GM21717 (cell line): ENCODE measurements around the gene MANSC4.
"Not testable (repeated sequence)": the region's sequence is repeated elsewhere in the genome, so short reads cannot be mapped to it uniquely, and the experiment has no call there.

Experiments used
- ATAC-seq: cut with Tn5 transposase; IDR thresholded peaks from one replicate; pipeline ENCODE4 v1.9.1; 2021; ENCODE audit warnings: mild to moderate bottlenecking, moderate library complexity; ENCODE audit not compliant: unreplicated experiment

The MANSC4 gene

DNA sequence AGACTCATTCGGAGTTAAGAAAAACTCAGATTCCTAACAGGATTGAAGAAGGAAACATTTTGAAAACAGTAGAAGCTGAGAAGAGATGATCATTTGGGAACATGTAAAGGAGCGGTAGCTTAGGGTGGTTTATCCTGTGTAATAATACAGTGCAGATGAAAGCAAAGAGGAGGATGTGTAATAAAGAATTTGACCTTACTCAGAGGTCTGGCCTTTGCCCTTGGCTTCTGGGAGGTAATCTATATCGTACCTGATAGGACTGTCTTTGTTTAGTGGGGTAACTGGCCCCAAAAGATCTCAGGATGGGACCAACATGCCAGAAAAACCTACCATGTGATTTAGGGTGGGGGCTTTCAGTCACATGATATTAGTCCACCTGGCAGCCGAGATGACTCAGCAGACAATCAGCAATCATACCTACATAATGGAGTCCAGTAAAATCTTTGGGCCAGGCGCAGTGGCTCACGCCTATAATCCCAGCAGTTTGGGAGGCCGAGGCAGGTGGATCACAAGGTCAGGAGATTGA, 23.3 kb downstream of the MANSC4 start:
- ATAC-seq: no peak

DNA sequence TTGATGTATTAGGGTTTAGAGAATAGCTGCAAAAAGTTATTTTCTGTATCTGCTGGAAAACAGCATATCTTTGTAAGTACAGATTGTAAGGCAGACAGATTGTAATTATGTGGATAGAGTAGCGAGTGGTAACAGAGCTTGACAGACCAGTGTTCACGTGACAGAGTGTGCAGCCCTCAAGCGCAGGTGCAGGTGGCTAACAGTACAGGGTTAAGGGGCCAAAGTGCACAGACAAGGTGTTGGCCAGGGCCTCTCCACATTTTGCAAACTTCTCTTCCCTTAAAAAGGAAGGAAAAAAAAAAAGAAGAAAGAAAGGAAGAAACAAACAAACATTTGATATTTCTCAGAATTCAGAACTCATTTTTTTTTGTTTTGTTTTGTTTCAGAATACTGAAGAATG, 25.2 kb downstream of the MANSC4 start:
- ATAC-seq: no peak

DNA sequence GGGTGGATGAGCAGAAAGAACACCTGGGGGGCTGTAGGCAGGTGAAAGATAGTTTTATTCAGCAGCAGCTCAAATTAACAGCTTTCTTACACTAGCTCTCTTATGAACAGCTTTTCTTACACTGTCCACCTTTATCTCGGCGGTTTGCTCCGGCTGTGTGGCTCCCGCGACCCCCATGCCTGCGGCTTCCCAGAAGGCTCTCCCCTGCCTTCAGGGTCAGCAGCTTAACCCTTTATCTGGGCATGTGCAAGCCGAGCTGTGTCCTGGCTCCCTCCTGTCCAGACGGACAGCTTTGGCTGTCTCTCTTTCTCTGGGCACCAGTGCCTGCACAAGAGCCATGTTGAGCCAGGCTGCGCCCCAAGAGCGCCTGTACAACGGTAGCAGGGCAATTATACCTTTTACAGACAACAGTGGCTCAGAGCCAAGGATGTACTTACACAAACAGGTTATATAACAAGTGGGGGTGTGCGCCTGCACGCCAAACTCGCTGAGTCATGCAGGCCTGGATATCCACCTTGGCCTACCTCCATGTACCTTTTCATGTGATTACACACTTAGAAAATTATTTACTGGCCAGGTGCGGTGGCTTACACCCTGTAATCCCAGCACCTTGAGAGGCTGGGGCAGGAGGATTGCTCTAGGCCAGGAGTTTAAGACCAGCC, 28.5 kb downstream of the MANSC4 start:
- no peak for ATAC-seq

DNA sequence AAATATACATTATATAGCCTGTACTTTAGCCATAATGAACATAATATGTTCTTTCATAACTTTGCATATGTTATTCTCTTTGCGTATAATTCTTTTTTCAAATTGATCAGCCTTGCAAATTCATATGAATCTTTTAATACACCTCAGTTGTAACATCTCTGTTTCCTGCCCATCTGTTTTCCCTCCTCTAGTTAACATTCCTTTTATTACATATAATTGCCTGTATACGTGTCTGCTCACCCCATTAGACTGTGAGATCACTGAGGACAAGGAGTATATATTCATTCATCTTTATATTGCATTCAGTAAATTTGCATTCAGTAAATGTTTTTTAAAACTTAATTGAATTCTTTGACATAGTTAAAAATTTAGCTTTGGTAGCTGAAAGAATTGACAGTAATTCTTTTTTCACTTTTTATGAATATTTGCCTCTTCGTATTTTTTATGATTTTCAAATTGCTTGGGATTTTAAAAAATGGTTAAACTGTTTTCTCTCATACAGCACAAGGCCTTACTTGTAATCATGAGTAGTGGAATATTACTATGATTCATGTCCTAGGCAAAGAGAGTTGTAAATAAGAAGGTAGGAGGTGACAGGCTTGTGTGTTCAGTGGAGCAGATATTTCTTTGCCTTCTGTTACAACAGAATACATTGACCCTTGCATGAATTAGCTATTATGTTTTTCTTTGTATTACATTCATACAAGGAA, 32.8 kb downstream of the MANSC4 start:
- no peak for ATAC-seq

DNA sequence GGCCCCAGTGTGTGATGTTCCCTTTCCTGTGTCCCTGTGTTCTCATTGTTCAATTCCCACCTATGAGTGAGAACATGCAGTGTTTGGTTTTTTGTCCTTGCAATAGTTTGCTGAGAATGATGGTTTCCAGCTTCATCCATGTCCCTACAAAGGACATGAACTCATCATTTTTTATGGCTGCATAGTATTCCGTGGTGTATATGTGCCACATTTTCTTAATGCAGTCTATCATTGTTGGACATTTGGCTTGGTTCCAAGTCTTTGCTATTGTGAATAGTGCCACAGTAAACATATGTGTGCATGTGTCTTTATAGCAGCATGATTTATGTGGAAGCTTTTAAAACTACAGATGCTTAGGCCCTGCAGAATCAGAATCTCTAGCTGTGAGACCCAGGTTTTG, 34.3 kb downstream of the MANSC4 start:
- not testable (repeated sequence) for ATAC-seq

DNA sequence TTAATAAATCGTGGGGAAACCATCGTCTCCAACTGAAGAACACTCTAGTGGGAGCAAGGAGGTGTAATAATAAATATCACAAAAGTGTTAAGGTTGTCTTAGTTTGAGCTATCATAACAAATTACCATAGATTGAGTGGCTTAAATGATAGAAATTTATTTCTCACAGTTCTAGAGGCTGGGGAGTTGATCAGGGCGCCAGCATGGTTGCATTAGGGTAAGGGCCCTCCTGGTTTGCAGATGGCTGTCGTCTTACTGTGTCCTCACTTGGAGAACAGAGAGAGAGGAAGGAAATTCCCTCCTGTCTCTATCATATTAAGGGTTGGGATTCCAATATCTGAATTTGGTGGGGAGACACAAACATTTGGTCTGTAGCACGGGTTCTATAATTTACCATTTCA, 36.4 kb downstream of the MANSC4 start:
- ATAC-seq: no peak

DNA sequence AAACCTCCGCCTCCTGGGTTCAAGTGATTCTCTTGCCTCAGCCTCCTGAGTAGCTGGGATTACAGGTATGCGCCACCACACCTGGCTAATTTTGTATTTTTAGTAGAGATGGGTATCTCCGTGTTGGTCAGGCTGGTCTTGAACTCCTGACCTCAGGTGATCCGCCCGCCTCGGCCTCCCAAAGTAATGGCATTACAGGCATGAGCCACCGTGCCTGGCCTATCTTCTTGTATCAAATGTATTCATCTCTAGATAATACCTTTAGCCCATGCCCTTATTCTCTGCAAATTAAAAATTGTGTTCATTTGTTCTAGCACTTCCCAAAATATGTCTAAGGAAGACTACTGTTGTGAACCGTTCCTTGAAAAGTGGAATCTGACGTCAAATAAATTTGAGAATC, 45.7 kb downstream of the MANSC4 start:
- ATAC-seq: not testable (repeated sequence)

DNA sequence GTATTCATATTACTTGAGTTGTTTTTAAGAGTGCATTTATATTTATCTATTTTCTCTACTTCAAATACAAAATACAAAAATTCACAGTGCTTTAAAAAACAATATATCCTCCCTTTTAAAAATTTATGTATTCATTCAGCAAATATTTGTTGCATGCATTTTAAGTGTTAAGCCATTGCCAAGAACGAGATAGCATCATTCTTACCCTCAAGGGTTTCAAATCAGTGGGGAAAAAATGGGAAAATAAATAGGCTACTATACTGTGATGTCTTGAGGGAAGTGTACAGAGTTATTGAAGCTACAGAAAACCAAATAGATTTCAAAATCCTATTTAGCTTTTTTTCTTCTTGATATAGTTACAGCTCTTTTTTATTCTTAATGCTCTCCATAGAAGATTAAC, 46.2 kb downstream of the MANSC4 start:
- no peak for ATAC-seq

DNA sequence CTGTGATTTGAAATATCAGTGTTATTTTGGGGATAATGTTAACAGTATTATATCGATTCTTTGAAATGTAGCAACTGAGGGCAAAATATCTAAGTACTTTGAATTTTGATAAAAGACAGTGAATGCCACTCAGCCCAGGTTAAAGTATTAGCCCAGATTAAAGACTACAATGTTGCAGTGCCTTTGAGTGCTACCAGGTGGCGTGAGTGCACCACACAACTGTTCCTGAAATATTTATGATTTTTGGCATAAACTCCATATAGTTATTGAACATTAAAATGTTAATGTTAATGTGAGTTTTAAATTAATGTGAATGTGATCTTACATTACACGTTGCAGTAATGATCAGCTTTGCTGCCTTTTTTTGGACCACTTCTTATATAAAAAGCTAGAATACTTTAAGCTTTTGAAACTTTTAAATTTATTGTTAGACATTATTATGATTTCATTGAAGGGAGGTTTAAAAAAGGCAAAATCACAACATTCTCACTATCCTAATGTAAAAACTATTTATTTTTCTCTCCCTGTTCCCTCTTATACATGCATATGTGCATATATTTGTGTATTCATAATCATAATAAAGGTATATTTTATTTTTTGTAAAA, 46.9 kb downstream of the MANSC4 start:
- peak; percentile 50 for ATAC-seq

DNA sequence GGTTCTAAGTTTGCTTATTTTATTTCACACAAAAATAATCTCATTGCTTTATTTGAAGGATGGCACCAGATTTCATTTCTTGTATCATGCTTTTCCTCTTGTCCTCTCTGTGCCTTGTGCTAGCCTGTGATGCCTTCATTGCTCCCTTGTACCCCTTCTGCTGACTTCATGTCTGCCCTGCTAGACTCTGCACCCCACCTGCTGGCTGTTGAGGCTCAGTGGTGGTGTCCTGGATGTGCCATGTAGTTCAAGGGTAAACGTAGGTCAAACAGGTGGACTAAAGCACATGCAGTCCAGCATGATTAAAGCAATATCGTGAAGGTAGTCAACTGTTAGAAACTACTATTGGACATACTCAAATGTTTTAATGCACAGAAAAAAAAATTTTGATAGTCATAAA, 47.8 kb downstream of the MANSC4 start:
- ATAC-seq: no peak

DNA sequence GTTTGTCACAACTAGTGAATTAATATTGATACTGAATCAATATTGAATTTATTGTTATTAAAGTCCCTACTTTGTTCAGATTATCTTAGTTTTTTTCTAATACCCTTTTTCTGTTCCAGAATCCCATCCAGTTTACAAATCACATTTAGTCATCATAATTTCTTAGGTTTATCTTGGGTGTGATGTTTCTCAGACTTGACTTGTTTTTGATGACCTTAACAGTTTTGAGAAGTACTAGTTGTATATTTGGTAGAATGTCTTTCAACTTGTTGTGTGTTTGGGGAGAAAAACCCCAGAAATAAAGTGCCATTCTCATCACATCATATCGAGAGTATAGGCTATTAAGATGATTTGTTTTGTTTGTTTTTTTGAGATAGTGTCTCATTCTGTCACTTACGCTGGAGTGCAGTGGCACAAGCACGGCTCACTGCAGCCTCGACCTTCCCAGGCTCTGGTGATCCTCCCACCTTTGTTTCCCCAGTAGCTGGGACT, 49.9 kb downstream of the MANSC4 start:
- ATAC-seq: no peak

DNA sequence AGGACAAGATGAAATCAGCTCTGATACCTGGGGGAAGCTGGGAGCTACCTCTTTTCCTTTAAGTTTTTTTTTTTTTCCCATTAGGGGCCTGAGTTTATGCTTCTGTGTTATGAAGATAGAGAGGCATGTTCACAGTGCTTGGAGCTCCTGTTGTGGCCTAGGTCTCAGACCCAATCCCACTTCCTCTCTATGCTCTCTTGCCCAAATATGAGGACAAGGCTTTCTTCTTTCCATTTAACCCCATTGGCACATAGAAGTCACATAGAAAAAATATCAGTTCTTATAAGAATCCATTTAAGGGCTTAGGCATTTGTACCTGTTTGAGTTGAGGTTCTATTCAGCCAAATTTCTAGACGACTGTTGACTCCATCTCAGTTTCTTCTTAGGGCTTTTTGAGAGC, 56.8 kb downstream of the MANSC4 start:
- ATAC-seq: no peak
